Liver (tissue), 3 donors: Measurements from ENCODE around the gene NTN5.
A peak's percentile ranks its signal among the peaks of the same experiment; 100 is the strongest.

Source experiments
- ATF3 ChIP-seq: IDR thresholded peaks from 2 replicates; pipeline ENCODE4 v1.6.1; 2016; ENCODE audit warnings: antibody characterized with exemption
- CTCF ChIP-seq: fragments of 150-350 bp; IDR thresholded peaks from 2 replicates; pipeline ENCODE4 v1.5.1; 2017; ENCODE audit warnings: improper control_type of control experiment, low read depth, low read length; ENCODE audit not compliant: missing input control
- GABPA ChIP-seq, 2 donors: IDR thresholded peaks in 1 of 2; conservative IDR thresholded peaks in 1 of 2; 2 replicates each; pipeline ENCODE4 v1.6.1; 2016; ENCODE audit warnings: antibody characterized with exemption in 2 of 2, mild to moderate bottlenecking in 1 of 2, moderate library complexity in 1 of 2
- MAX ChIP-seq: IDR thresholded peaks from 2 replicates; pipeline ENCODE4 v1.6.1; 2016; ENCODE audit warnings: antibody characterized with exemption
- NR2F2 ChIP-seq: IDR thresholded peaks from 2 replicates; pipeline ENCODE4 v1.6.1; 2016; ENCODE audit warnings: antibody characterized with exemption
- RAD21 ChIP-seq, 2 donors: IDR thresholded peaks; 2 replicates each; pipeline ENCODE4 v1.6.1; 2016; ENCODE audit warnings: antibody characterized with exemption in 2 of 2, mild to moderate bottlenecking in 2 of 2
- REST ChIP-seq: IDR thresholded peaks from 2 replicates; pipeline ENCODE4 v1.6.1; 2016; ENCODE audit warnings: antibody characterized with exemption, mild to moderate bottlenecking
- TAF1 ChIP-seq: conservative IDR thresholded peaks from 2 replicates; pipeline ENCODE4 v1.6.1; 2016; ENCODE audit warnings: antibody characterized with exemption, mild to moderate bottlenecking
- YY1 ChIP-seq: IDR thresholded peaks from 2 replicates; pipeline ENCODE4 v1.6.1; 2016; ENCODE audit warnings: antibody characterized with exemption, mild to moderate bottlenecking
- donor health status: healthy.
- donor health status: healthy.

GRCh38 chr19:48633148-48634035 is 39.4 kb downstream of the NTN5 start:
- TF ChIP-seq CTCF (no peak), YY1 (no peak), MAX (no peak), TAF1 (no peak), NR2F2 (peak; percentile 67), ATF3 (no peak), GABPA (IDR thresholded peaks at IDR 0.05 in 1 of 2, conservative IDR thresholded peaks at IDR 0.05 in 1 of 2) (no peak), RAD21 (IDR thresholded peaks at IDR 0.05) (no peak), REST (no peak)
